HG02970 (cell line): ENCODE measurements around the gene AP1B1.

Experiments
- ATAC-seq: cut with Tn5 transposase; IDR thresholded peaks from one replicate; pipeline ENCODE4 v1.9.1; 2021; ENCODE audit warnings: mild to moderate bottlenecking, moderate library complexity, moderate number of reproducible peaks; ENCODE audit not compliant: unreplicated experiment, low FRiP score

Gene AP1B1

DNA sequence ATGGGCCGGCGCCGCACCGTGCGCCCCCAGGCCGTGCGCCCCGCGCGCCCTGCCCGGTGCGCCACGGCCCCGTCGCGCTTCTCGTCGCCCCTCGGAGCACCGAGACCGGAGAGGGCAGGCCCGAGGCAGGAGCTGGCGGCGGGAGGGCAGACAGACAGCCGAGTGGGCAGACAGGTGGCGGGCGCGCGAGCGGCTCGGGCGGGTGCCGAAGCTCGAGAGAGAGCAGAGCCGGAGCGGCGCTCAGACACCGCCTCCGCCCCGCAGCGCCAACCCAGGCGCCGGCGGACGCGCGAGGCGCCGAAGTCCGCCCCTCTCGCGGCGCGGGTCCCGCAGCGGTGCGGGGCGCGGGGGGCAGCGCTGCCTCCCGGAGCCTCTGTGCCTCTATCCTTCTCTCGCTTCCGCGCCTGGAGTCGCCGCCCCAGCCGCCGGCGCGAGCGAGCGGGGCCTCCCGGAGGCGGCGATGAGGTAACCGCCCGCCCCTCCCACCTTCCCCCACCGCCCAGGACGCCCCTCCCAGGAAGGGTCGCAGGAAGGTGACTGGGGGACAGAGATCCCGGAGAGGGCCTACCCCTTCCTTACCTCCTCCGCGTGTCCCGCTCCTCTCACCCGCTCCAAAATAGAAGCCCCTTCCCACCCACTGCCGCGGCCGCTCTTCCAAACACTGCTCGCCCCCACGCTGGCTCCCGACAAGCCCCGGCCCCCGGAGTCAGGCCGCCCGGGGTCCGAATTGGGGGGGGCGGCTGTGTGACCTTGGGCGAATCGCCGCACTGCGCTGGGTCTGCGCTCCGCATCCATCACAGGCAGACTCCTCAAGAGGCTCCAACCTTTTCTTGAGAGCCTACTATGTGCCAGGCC, 72.9 kb downstream of the AP1B1 start, which contains the start of gene RASL10A:
TSS of gene RASL10A (minus strand) at position 412 of the 855 bp plus-strand sequence. CDS start 451 bp downstream, outside the sequence.
- ATAC-seq = no peak

DNA sequence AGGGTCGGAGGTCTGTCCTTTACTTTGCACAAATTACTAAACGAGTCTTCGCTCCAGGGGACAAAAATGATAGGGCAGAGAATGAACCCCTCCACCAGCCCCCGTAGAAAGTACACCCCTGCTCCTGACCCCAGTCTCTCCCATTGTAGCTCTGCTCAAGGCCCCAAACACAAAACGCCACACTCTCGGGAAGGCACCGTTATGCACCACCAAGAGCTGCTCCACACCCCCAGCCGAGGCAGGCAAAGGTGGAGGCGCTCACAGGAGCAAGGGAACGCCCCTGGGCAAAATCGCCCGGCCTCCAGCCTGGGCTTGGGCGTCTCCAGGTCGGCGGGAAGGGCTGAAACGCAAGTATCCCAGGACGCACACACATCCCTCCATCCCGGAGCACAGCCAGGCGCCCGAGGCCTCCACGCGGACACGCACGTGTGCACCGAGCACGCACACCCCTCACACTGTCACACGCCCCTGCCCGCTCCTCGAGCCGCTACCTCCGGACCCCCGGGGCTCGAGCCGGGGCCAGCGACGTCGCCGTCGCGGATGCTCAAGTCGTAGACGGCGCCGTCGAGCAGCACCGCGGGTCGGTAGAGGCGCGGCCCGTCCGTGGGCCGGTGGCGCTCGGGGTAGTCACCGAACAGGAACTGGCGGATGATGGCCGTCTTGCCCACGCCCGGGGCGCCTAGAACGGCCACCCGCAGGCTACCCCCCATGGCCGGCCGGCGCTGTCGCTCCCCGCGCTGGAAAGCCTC, 73.7 kb downstream of the AP1B1 start:
- ATAC-seq = no peak

DNA sequence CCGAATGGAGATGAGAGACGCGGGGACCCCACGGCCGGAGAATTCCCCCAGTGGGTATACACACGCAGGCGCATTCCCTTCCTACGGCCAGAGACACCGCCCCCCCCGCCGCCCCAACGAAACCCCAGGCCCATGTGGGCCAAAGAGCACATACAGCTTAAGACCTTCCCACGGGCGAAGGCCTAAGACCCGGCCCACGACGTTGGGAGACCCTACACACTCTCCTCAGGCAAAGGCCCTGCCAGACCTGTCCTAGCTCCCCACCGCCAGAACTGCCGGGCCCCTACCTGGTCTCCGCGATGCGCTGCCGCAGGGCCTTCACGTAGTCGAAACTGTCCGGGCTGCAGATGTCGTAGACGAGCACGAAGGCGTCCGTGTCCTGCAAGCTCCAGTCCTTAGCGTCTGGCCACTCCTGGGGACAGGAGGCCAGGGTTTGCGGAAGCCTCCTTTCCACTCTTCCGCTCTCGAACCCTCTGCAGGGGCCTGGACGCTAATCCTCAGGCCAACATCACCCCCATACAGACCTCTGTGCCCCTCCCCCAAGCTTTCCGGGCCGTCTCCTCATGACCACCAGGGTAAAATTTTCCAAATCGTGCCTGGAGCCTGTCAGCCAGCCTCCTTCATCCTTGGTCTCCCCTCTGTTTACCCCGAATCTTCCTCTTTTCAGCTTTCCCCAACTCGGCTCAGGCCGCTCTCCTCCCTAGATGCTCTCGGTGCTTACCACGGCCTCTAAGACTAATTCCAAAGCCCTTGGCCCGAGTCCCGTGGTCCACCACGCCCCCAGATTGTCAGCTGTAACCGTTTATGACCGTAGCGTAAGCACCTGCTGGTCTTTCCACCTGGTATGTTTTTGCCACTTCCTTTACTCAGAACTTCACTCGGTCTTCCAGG, 74.5 kb downstream of the AP1B1 start:
- no peak for ATAC-seq

DNA sequence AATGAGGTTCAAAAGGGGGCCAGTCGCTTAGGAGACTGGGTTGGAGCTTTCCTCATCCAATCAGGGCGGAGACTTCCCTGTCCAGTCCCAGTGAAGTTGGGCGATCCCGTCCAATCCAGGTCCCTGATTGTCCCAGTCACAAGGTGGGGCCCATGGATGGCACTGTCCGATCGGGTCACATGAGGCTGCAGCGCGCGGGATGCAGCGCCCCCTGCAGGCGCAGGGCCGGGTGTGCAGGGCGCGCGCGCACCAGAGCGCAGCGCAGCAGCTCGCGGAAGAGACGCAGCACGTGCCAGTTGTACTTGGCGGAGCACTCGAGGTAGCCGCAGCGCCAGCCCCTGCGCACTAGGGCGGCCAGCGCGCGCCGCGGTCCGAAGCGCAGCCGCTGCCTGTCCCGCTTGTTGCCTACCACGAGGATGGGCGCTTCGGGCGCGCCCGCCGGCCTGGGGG, 75.2 kb downstream of the AP1B1 start:
- no peak for ATAC-seq

DNA sequence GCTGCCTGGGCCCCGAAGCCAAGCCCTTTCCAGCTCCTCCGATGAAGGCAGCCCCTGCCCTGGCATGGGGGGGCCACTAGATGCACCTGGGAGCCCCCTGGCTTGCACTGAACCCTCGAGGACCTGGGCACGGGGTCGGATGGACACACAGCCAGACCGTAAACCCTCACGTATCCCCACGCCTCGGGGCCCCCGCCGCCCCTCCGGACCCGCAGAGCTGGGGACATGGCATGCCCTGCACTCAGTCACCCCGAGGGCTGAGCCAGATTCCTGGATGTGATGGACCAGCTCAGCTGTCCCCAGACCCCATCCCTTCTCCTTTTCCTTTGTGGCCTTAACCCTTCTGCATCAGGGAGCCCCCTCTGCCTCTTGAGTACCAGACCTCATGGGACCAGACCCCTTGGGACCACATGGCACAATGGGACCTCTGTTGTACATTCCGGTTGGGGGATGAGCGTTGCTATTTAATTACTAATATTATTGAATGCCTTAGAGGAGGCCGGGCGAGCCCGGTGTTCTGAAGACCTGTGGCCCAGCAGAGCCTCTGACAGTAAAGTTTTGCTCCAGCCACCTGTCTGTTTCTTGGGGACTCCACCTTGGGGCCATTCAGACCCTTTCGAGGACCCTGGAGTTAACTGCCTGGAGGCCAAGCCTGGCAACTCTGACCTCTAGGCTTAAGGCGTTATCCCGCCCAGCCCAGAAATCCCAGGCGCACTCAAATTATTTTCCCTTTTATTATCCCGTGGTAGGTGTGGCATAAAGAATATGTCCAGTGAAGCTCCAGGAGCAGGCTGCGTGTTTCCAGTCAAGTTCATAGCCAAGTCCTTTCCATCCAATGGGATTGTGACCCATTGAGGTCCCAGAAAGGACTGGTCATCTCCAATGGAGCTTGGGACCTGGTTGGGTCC, 75.9 kb downstream of the AP1B1 start:
- ATAC-seq = no peak

DNA sequence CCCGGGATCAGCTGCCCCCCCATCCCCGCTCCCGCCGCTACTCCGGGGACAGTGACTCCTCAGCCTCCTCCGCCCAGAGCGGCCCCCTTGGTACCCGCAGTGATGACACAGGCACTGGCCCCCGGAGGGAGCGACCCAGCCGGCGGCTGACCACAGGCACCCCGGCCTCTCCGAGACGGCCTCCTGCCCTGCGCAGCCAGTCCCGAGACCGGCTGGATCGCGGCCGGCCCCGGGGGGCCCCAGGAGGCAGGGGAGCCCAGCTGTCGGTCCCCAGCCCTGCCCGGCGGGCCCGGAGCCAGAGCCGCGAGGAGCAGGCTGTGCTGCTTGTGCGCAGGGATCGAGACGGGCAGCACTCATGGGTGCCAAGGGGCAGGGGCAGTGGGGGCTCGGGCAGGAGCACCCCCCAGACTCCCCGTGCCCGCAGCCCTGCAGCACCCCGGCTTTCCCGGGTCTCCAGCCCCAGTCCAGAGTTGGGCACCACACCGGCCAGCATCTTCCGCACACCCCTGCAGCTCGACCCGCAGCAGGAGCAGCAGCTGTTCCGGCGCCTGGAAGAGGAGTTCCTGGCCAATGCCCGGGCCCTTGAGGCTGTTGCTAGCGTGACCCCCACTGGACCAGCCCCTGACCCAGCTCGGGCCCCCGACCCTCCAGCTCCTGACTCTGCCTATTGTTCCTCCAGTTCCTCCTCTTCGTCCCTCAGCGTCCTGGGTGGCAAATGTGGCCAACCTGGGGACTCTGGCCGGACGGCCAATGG, 76.7 kb downstream of the AP1B1 start:
- ATAC-seq = no peak

DNA sequence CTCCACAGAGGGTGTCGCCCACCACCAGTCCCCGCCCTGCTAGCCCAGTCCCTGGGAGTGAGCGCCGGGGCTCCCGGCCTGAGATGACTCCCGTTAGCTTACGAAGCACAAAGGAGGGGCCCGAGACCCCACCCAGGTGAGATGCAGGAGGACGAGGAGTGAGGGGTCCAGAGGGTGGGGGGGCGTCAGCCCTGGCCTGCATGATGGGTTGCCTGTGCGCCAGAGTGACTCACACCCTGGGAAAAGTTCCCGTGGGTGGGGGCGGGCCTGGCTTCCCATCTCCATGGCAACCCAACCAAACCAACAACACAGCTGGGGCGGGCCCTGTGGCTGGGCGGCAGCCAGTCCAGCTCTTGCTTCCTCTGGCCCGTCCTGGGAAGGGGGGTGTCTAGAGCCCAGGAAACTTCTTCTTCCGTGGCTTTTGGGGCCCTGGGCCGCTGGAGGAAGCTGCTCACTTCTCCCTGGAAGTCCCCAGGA, 77.5 kb downstream of the AP1B1 start:
- no peak for ATAC-seq

DNA sequence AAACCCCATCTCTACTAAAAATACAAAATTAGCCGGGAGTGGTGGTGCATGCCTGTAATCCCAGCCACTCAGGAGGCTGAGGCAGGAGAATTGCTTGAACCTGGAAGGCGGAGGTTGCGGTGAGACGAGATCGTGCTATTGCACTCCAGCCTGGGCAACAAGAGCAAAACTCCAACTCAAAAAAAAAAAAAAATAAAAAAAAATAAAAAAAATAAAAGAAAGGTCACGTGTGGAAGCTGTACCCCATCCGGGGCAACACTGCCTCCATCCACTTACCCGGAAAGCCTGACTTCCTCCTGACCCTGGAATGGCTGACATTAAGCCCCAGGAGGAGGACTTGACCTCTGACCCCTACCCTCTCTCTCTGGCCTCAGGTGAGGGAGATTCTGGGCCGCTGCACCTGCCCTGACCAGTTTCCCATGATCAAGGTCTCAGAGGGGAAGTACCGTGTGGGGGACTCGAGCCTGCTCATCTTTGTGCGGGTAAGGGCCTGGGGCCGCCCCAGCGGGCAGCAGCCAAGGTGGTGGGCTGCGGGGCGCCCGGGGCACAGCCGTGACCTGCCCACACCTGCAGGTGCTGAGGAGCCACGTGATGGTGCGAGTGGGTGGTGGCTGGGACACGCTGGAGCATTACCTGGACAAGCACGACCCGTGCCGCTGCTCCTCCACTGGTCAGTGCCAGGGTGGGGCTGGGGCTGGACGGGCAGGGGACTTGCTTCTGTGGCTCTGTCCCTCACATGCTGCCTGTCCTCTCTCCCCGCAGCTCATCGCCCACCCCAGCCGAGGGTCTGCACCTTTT, 78.1 kb downstream of the AP1B1 start:
- ATAC-seq = no peak

DNA sequence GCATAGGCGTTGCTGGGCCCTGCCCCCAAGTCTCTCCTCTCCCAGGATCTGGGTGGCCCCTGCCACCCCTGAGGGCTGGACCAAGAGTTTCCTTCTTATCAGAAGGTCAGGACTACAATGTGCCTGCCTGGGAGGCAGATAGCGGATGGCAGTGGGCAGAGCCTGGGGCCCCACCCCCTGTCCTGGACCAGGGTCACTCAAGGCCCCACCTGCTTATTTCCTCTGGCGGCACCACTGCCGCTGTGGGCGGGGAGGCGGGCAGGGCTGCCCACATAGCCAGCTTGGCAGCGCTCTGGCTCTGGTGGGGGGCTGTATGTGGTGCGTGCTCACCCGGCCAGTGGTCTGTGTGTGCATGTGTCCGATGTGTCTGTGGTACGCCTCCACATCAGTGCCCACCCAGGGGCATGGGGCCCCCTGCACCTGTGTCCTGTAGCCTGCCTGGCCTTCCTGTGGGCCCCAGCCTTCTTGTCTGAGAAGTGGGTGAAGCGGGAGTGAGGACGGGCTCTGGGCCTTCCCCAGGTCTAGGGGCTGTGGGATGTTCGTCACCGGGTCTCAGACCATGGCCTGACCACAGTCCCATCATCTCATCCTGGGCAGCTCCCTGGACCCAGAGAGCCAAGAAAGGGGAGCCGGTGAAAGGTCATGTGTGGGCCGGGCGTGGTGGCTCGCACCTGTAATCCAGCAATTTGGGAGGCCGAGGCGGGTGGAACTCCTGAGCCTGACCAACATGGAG, 78.9 kb downstream of the AP1B1 start:
- no peak for ATAC-seq

DNA sequence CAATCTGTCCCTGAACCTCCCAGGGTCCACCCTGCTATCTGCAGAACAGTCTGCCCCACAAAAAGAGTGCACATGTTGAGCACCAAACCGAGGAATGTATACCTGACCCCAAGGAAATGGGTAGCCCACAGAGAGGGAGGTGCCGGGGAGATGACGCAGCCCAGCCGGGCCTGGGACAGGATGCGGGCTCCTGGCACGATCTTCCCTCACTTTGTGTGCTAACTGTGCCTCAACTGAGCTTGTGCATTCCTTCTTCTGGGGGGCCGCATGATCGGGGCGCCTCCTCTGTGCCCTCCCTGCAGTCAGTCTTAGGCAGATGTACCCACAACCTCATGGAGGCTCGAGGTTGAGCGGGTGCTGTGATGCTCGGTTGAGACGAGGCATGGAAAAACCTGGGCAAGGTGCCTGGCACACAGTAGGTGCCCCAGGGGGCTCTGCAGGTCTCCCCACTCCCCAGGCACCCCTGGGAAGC, 79.5 kb downstream of the AP1B1 start:
- ATAC-seq = no peak

DNA sequence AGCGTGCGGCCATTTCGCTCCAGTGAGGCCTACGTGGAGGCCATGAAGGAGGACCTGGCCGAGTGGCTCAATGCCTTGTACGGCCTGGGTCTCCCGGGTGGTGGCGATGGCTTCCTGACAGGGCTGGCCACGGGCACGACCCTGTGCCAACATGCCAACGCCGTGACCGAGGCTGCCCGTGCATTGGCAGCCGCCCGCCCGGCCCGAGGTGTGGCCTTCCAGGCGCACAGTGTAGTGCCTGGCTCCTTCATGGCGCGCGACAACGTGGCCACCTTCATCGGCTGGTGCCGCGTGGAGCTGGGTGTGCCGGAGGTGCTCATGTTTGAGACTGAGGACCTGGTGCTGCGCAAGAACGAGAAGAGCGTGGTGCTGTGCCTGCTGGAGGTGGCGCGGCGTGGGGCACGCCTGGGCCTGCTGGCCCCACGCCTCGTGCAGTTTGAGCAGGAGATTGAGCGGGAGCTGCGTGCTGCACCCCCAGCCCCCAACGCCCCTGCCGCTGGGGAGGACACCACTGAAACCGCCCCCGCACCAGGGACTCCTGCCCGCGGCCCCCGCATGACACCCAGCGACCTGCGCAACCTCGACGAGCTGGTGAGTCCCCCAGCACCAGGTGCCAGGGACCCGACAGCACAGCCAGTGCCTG, 80.1 kb downstream of the AP1B1 start:
- no peak for ATAC-seq

DNA sequence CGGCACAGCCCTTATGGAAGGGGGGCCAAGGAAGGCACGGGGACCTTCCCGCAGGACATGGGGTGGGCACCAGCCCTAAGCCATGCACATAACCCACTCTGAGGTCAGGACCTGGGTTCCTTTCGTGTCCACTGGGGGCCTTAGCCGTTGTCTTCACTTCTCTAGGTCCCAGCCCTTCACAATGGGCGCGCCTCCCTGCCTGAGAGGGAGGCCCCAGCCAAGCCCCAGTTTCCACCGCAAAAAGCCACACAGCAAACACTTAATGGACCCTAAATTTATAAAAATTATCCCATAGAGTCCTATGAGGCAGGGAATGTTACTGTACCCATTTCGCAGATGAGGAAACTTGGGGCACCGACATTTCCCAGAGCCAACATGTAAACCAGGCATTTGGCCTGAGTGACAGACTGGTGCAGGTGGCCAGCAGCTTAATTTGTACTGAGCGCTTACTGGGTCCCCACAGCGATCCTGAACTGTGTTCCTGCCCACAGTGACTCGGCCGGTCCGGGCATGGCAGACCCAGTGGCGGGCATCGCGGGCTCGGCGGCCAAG, 80.7 kb downstream of the AP1B1 start:
- ATAC-seq = no peak

DNA sequence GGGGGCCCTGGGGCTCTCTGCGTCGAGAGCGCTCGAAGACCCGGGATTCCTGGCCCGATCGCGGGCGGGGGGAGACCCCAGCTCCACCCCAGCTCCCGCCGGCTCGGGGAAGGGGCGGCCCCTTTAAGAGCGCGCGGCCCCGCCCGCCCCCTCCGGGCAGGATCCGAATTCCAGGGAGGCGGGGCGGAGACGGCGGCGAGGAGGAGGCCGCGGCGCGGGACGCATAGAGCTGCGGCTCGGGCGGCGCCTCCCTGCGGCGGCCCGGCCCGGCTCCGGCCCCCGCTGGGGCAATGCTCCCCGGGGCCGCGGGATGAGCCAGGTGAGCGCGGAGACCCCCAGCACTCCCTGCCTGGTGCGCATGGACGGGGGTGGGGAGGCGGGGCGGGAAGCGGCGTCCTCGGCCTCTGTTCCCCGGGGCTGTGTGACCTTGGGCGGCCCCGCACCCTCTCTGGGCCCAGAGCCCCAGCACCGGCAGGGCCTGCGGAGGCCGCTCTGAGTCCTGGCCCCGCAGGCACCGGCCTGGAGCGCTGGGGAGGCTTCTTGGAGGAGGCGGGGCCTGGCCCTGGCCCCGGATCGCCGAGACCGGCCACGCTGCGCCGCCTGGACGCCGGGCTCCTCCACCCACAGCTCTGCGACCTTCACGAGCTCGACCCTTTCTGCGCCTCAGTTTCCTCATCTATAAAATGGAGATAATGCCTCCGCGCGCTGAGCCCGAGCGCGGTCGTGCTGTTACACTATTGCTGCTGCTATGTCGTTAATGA, 81.4 kb downstream of the AP1B1 start:
- ATAC-seq = no peak

DNA sequence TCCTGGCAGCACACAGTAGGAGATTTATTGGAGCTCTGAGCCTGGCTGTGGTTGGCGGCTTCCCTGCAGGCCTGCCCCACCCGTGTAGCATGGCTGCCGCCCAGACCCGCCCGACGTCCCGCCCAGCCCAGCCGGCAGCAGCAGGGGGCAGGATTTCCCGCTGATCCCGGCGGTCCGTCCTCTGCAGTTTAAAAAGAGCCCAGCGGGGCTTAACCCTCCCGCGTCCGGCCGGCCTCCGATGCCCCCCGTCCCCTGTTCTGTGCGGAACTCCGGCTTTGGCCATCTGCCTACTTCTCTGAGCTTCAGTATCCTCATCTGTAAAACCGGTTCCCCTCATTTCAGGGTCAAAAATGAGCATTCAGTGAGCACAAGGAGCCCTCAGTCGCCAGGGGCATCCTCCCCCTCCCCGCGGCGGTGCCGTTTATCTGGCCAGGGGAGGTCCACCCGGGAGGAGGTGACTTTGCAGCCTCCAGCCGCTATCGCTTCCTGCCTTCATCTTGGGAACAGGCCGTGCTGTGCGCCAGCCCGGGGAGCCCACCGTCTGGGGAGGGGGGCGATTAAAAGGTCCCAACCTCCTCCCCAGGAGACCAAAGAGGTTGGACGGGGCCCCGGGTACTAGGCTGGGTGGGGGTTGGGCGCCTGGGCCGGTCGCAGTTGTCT, 82.1 kb downstream of the AP1B1 start, which contains the start of gene GAS2L1:
TSS of gene GAS2L1 (plus strand) at position 476 of the 660 bp plus-strand sequence. CDS start 1,456 bp downstream, outside the sequence.
- no peak for ATAC-seq

DNA sequence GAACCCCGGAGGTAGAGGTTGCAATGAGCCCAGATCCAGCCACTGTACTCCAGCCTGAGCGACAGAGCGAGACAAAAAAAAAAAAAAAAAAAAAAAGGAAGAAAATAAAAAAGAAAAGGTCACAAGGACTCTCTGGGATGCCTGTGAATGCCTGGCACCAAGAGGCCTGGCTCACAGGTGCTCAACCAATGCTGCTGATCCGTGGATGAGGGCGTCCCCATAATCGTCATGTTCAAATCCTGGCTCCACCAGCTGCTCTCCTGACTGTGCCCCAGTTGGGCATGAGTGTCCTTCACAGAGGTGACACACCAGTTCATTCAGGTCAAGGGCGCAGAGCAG, 82.6 kb downstream of the AP1B1 start:
- no peak for ATAC-seq
